ENCODE results near the gene KCNT2. TPM values are rescaled to one million over a fixed set of nuclear protein-coding genes. Genes with fewer than 3 reads are reported as not detected.

KCNT2 gene
- total RNA-seq, 1 donor from 2014 or later = 29.8 TPM

DNA sequence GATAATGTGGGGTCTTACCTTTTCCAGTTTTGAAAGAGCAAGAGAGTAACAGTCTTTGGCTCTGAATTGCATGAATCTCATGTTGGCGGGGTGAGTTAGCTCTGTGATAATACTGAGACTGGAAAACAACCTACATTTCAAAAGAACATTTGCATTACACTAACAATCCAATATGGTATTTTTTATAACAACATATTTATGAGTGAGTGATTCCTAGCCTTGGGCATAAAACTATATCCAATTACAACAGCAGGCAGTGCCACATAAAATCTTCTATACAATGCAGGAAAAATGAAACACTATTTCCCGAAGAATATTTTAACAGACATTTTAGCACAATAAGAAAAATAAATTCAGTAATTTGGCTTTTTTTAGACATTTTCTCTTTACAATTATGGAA lies 303.0 kb downstream of the KCNT2 start:
- Histone ChIP-seq H3K9me3 (ENCODE audit: low read depth) (no peaks in the 10 kb centered on the region), H3F3A (ENCODE audit: low read depth) (no peaks in the 10 kb centered on the region), H3K36me3 (no peaks in the 10 kb centered on the region), H2AFZ (replicated peaks) (no peak overlapping the region), H4K20me1 (ENCODE audit: low read depth) (no peaks in the 10 kb centered on the region), H3K27me3 (no peaks in the 10 kb centered on the region), H3K4me1 (peaks cover 23% of the 10 kb centered on the region), H3K27ac (no peak overlapping the region), H3K9ac (no peak overlapping the region), H3K4me3 (no peak overlapping the region), H3K79me2 (ENCODE audit: low read depth) (no peaks in the 10 kb centered on the region), H3K4me2 (no peak overlapping the region)
- Mint-ChIP-seq H3K4me1 (peaks cover 13% of the 10 kb centered on the region), H3K27me3 (ENCODE audit: insufficient read depth, low read depth) (no peaks in the 10 kb centered on the region), H3K4me3 (no peak overlapping the region), H3K36me3 (peaks cover 2% of the 10 kb centered on the region), H3K9me3 (no peaks in the 10 kb centered on the region), H3K27ac (no peak overlapping the region)
- DNase-seq (ENCODE audit: low spot score) = no peak
- TF ChIP-seq, protein P1, sequence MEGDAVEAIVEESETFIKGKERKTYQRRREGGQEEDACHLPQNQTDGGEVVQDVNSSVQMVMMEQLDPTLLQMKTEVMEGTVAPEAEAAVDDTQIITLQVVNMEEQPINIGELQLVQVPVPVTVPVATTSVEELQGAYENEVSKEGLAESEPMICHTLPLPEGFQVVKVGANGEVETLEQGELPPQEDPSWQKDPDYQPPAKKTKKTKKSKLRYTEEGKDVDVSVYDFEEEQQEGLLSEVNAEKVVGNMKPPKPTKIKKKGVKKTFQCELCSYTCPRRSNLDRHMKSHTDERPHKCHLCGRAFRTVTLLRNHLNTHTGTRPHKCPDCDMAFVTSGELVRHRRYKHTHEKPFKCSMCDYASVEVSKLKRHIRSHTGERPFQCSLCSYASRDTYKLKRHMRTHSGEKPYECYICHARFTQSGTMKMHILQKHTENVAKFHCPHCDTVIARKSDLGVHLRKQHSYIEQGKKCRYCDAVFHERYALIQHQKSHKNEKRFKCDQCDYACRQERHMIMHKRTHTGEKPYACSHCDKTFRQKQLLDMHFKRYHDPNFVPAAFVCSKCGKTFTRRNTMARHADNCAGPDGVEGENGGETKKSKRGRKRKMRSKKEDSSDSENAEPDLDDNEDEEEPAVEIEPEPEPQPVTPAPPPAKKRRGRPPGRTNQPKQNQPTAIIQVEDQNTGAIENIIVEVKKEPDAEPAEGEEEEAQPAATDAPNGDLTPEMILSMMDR (IDR thresholded peaks at IDR 0.05) = no peak
- TF ChIP-seq EZH2 (IDR thresholded peaks at IDR 0.05) (no peak), EZH2phosphoT487 (IDR thresholded peaks at IDR 0.05) (no peak)

DNA sequence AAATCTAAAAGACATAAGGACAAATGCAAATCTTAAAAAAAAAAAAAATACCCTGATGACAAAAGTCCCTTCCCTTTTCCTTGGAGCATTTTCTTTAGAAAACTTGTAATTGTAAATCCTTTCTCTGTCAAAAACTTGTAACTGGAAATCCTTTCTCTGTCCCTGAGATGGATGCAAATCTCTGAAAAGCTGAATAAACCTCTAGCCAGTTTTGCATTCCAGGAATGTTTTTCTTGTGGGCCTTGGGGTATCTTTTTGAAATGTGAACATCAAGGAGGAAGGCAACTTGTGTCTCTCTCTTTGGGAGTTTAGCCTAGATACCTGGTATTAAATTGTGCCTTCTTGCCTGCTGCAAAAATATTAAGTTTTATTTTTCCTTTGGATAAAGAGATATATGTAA lies 305.3 kb downstream of the KCNT2 start:
- peaks cover 23% of the 10 kb centered on the region for H3K4me1 ChIP-seq
- no peaks in the 10 kb centered on the region for H3K27me3 ChIP-seq
- H3K4me1 Mint-ChIP-seq = peaks cover 13% of the 10 kb centered on the region
- H3K9me3 ChIP-seq (ENCODE audit: low read depth) = no peaks in the 10 kb centered on the region
- H3K9me3 Mint-ChIP-seq = no peaks in the 10 kb centered on the region
- H3K79me2 ChIP-seq (ENCODE audit: low read depth) = no peaks in the 10 kb centered on the region
- no peaks in the 10 kb centered on the region for H3K36me3 ChIP-seq
- H3K27ac Mint-ChIP-seq = no peak overlapping the region
- peaks cover 3% of the 10 kb centered on the region for H3K36me3 Mint-ChIP-seq
- no peak for TF ChIP-seq EZH2phosphoT487 (IDR thresholded peaks at IDR 0.05)
- TF ChIP-seq, protein P1 (IDR thresholded peaks at IDR 0.05) = no peak
- TF ChIP-seq EZH2 (IDR thresholded peaks at IDR 0.05) = no peak
- H3K4me2 ChIP-seq = peak overlapping the region; percentile 47
- no peak overlapping the region for H3K4me3 Mint-ChIP-seq
- no peaks in the 10 kb centered on the region for H4K20me1 ChIP-seq (ENCODE audit: low read depth)
- no peaks in the 10 kb centered on the region for H3K27me3 Mint-ChIP-seq (ENCODE audit: insufficient read depth, low read depth)
- no peak overlapping the region for H2AFZ ChIP-seq (replicated peaks)
- H3K9ac ChIP-seq = no peak overlapping the region
- no peaks in the 10 kb centered on the region for H3F3A ChIP-seq (ENCODE audit: low read depth)
- DNase-seq (ENCODE audit: low spot score) = peak; percentile 31
- H3K4me3 ChIP-seq = no peak overlapping the region
- H3K27ac ChIP-seq = peak overlapping the region; percentile 33

DNA sequence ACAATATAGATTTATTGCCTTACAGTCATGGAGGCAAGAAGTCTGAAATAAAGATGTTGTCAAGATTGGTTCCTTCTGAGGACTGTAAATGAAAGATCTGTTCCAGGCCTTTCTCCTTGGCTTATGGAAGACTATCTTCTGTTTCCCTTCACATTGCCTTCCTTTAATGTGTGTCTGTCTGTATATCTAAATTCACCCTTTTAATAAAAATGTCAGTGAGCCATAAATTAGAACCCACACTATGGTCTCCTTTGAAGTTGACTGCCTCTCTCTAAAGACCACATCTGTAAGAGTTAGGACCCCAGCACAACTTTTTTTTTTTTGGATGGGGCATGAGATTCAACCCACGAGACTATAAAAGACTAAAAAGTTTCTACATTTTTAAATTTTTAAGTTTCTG lies 305.8 kb downstream of the KCNT2 start:
- H3K27ac Mint-ChIP-seq = no peak overlapping the region

More for the DNA sequence above, 305.8 kb downstream of the KCNT2 start:
- no peak for DNase-seq (ENCODE audit: low spot score)
- Mint-ChIP-seq H3K4me3 (no peak overlapping the region), H3K4me1 (peaks cover 13% of the 10 kb centered on the region), H3K9me3 (no peaks in the 10 kb centered on the region), H3K27me3 (ENCODE audit: insufficient read depth, low read depth) (no peaks in the 10 kb centered on the region), H3K36me3 (peaks cover 3% of the 10 kb centered on the region)
- Histone ChIP-seq H3K4me3 (no peak overlapping the region), H3K4me1 (peaks cover 23% of the 10 kb centered on the region), H3K36me3 (no peaks in the 10 kb centered on the region), H3F3A (ENCODE audit: low read depth) (no peaks in the 10 kb centered on the region), H2AFZ (replicated peaks) (no peak overlapping the region), H3K9ac (no peak overlapping the region), H3K9me3 (ENCODE audit: low read depth) (no peaks in the 10 kb centered on the region), H3K27me3 (no peaks in the 10 kb centered on the region), H3K4me2 (no peak overlapping the region), H3K79me2 (ENCODE audit: low read depth) (no peaks in the 10 kb centered on the region), H3K27ac (peak overlapping the region; percentile 33), H4K20me1 (ENCODE audit: low read depth) (no peaks in the 10 kb centered on the region)
- TF ChIP-seq EZH2 (IDR thresholded peaks at IDR 0.05) = no peak
- TF ChIP-seq, protein P1 (IDR thresholded peaks at IDR 0.05) = no peak
- TF ChIP-seq EZH2phosphoT487 (IDR thresholded peaks at IDR 0.05) = no peak

Measured in neural progenitor cell (in vitro differentiated cells).